A549 (cell line): ENCODE measurements around the gene ADGRG1. TPM values are rescaled to one million over a fixed set of nuclear protein-coding genes. Genes with fewer than 3 reads are reported as not detected.

Source experiments
- ATAC-seq, 2 experiments: fragments of 200-7000 bp in 1 of 2; fragments of >200 bp in 1 of 2; cut with Nextera tagmentation in 1 of 2; cut with Tn5 transposase in 1 of 2; 3 replicates each; pipeline versions ENCODE4 v1.8.0 to v1.9.1; 2018 to 2020; ENCODE audit warnings: mild to moderate bottlenecking in 1 of 2, moderate library complexity in 1 of 2
- CTCF ChIA-PET: fragments of 300-600 bp; sonication (Branson Sonifier 250); formaldehyde crosslinking; extraction: SDS; loops from one replicate; lab custom pipeline; 2021; ENCODE audit warnings: antibody characterized with exemption, inconsistent platforms; lab: Yijun Ruan, JAX
- POLR2A ChIA-PET: fragments of 350-600 bp; formaldehyde crosslinking; extraction: SDS; loops from one replicate; lab custom pipeline; 2021; ENCODE audit warnings: antibody characterized with exemption, inconsistent platforms; lab: Yijun Ruan, JAX
- DNase-seq, 2 experiments: peaks; one replicate each; pipeline versions ENCODE4 v3.0.0 to v3.0.0-alpha.2; 2011 to 2016; ENCODE audit warnings: low read depth in 1 of 2, low spot score in 1 of 2
- FAIRE-seq: peaks from 2 replicates; lab custom pipeline; 2011; peaks lifted over from hg19 to GRCh38; lab: Jason Lieb, UNC
- H3K27ac ChIP-seq, 2 experiments: fragments of >200 bp; sonication (Bioruptor Twin); formaldehyde crosslinking; 3 replicates each; pipeline ENCODE4 v1.5.1; 2016 to 2017
- H3K4me1 ChIP-seq: fragments of >200 bp; sonication (Bioruptor Twin); formaldehyde crosslinking; 3 replicates; pipeline ENCODE4 v1.6.1; 2016
- H3K4me2 ChIP-seq: fragments of >200 bp; sonication (Bioruptor Twin); formaldehyde crosslinking; 3 replicates; pipeline ENCODE4 v1.6.1; 2016
- H3K4me3 ChIP-seq: fragments of >200 bp; sonication (Bioruptor Twin); formaldehyde crosslinking; 3 replicates; pipeline ENCODE4 v1.5.1; 2016
- H3K9me3 ChIP-seq: fragments of >200 bp; sonication (Bioruptor Twin); formaldehyde crosslinking; 3 replicates; pipeline ENCODE4 v1.6.1; 2016
- BHLHE40 ChIP-seq: IDR thresholded peaks from 2 replicates; pipeline ENCODE4 v1.6.1; 2012; ENCODE audit warnings: low read depth, low read length, inconsistent platforms
- CBX2 ChIP-seq: fragments of 200-600 bp; sonication (generic); IDR thresholded peaks from 2 replicates; pipeline ENCODE4 v1.6.1; 2016; ENCODE audit warnings: low read depth, mild to moderate bottlenecking, borderline replicate concordance
- CHD4 ChIP-seq: fragments of 200-600 bp; sonication (generic); IDR thresholded peaks from 2 replicates; pipeline ENCODE4 v1.6.1; 2016; ENCODE audit warnings: antibody characterized with exemption, mild to moderate bottlenecking, borderline replicate concordance
- CTCF ChIP-seq: fragments of >200 bp; sonication (Bioruptor Twin); formaldehyde crosslinking; IDR thresholded peaks from 3 replicates; pipeline ENCODE4 v1.5.1; 2016
- E2F6 ChIP-seq: IDR thresholded peaks from 2 replicates; pipeline ENCODE4 v1.6.1; 2012; ENCODE audit warnings: low read depth, borderline replicate concordance
- EHMT2 ChIP-seq: fragments of 200-600 bp; sonication (generic); IDR thresholded peaks from 2 replicates; pipeline ENCODE4 v1.6.1; 2016; ENCODE audit warnings: antibody characterized with exemption, low read depth, mild to moderate bottlenecking, moderate library complexity
- ELK1 ChIP-seq: fragments of 150-350 bp; IDR thresholded peaks from 2 replicates; pipeline ENCODE4 v1.6.1; 2014; ENCODE audit warnings: low read depth, mild to moderate bottlenecking, low read length
- EP300 ChIP-seq, 2 experiments: fragments of >200 bp; sonication (Bioruptor Twin); formaldehyde crosslinking; IDR thresholded peaks; 2 replicates in 1 of 2; 3 replicates in 1 of 2; pipeline ENCODE4 v1.6.1; 2016 to 2017
- ESRRA ChIP-seq: fragments of 150-350 bp; IDR thresholded peaks from 2 replicates; pipeline ENCODE4 v1.6.1; 2014; ENCODE audit warnings: mild to moderate bottlenecking, low read length, borderline replicate concordance
- FOSB ChIP-seq: fragments of 250-450 bp; sonication (Bioruptor Pico); IDR thresholded peaks from 2 replicates; pipeline ENCODE4 v1.5.0; 2020; ENCODE audit warnings: mild to moderate bottlenecking, moderate library complexity
- FOSL2 ChIP-seq, 2 experiments: fragments of 450-650 bp in 1 of 2; fragments of >200 bp in 1 of 2; sonication (Bioruptor Twin) in 1 of 2; formaldehyde crosslinking; IDR thresholded peaks; 2 replicates each; pipeline versions ENCODE4 v1.5.0 to v1.6.1; 2016 to 2020; ENCODE audit warnings: mild to moderate bottlenecking in 1 of 2, moderate library complexity in 1 of 2
- HDAC2 ChIP-seq: fragments of 200-600 bp; sonication (generic); IDR thresholded peaks from 2 replicates; pipeline ENCODE4 v1.6.1; 2016
- HEYL ChIP-seq: fragments of 250-450 bp; sonication (Bioruptor Pico); IDR thresholded peaks from 2 replicates; pipeline ENCODE4 v1.8.0; 2021; ENCODE audit warnings: mild to moderate bottlenecking, moderate library complexity
- HOXB5 ChIP-seq: fragments of 250-450 bp; sonication (Bioruptor Pico); IDR thresholded peaks from 2 replicates; pipeline ENCODE4 v1.5.0; 2020; ENCODE audit warnings: mild to moderate bottlenecking, moderate library complexity
- JUN ChIP-seq, 2 experiments: fragments of >200 bp; sonication (Bioruptor Twin); formaldehyde crosslinking; IDR thresholded peaks; 2 replicates in 1 of 2; 3 replicates in 1 of 2; pipeline ENCODE4 v1.6.1; 2016 to 2017
- JUNB ChIP-seq: fragments of >200 bp; sonication (Bioruptor Twin); formaldehyde crosslinking; IDR thresholded peaks from 2 replicates; pipeline ENCODE4 v1.6.1; 2016
- KDM1A ChIP-seq: fragments of 200-600 bp; sonication (generic); IDR thresholded peaks from 2 replicates; pipeline ENCODE4 v1.6.1; 2016; ENCODE audit warnings: low read depth, mild to moderate bottlenecking
- MAX ChIP-seq: IDR thresholded peaks from 2 replicates; pipeline ENCODE4 v1.6.1; 2012
- MAZ ChIP-seq: fragments of 150-350 bp; IDR thresholded peaks from 2 replicates; pipeline ENCODE4 v1.6.1; 2014; ENCODE audit warnings: antibody characterized with exemption, low read depth, low read length, borderline replicate concordance
- NFE2L2 ChIP-seq: fragments of 150-350 bp; conservative IDR thresholded peaks from 2 replicates; pipeline ENCODE4 v1.6.1; 2014; ENCODE audit warnings: low read length
- NR3C1 ChIP-seq: fragments of >200 bp; sonication (Bioruptor Twin); formaldehyde crosslinking; IDR thresholded peaks from 3 replicates; pipeline ENCODE4 v1.6.1; 2017
- POLR2AphosphoS2 ChIP-seq: conservative IDR thresholded peaks from 2 replicates; pipeline ENCODE4 v1.6.1; 2012; ENCODE audit warnings: low read length, improper control_type of control experiment, inconsistent platforms
- RAD21 ChIP-seq, 2 experiments: fragments of >200 bp in 1 of 2; sonication (Bioruptor Twin) in 1 of 2; formaldehyde crosslinking in 1 of 2; IDR thresholded peaks in 1 of 2; conservative IDR thresholded peaks in 1 of 2; 2 replicates in 1 of 2; 3 replicates in 1 of 2; pipeline ENCODE4 v1.6.1; 2012 to 2018; ENCODE audit warnings: inconsistent platforms in 1 of 2
- RCOR1 ChIP-seq: fragments of 150-350 bp; IDR thresholded peaks from 2 replicates; pipeline ENCODE4 v1.6.1; 2014; ENCODE audit warnings: antibody characterized with exemption, low read length, low read depth
- RFX5 ChIP-seq: fragments of 450-650 bp; IDR thresholded peaks from 2 replicates; pipeline ENCODE4 v1.7.1; 2014; ENCODE audit warnings: antibody characterized with exemption, mild to moderate bottlenecking, moderate library complexity
- SMC3 ChIP-seq: fragments of >200 bp; sonication (Bioruptor Twin); formaldehyde crosslinking; IDR thresholded peaks from 3 replicates; pipeline ENCODE4 v1.6.1; 2018; ENCODE audit warnings: inconsistent platforms
- TFCP2L1 ChIP-seq: fragments of 250-450 bp; sonication (Bioruptor Pico); IDR thresholded peaks from 2 replicates; pipeline ENCODE4 v1.5.0; 2021; ENCODE audit warnings: mild to moderate bottlenecking
- USF2 ChIP-seq: fragments of 450-650 bp; IDR thresholded peaks from 2 replicates; pipeline ENCODE4 v1.6.1; 2014; ENCODE audit warnings: antibody characterized with exemption
- ZFP36 ChIP-seq: fragments of 450-650 bp; IDR thresholded peaks from 2 replicates; pipeline ENCODE4 v1.6.1; 2014; ENCODE audit warnings: borderline replicate concordance; ENCODE audit not compliant: partially characterized antibody
- ZNF302 ChIP-seq: fragments of 250-450 bp; sonication (Bioruptor Pico); IDR thresholded peaks from 2 replicates; pipeline ENCODE4 v1.9.0; 2021; ENCODE audit warnings: inconsistent platforms, mild to moderate bottlenecking, moderate library complexity
- WGBS: methylation state at CpG from one replicate; pipeline ENCODE4 v1.1.6; 2017; ENCODE audit errors: missing lambda C conversion rate; 5-methylcytosine and 5-hydroxymethylcytosine counted together
- polyA plus RNA-seq, 4 experiments: library from polyadenylated mRNA; depleted of rRNA in 3 of 4; stranded (reverse); fragments of >200 nt; fragmentation: RNase III in 1 of 4; extraction: RNeasy Plus Mini Kit Qiagen cat#74134 plus additional on column Dnase treatment in 1 of 4; gene quantifications; 2 replicates in 3 of 4; 3 replicates in 1 of 4; pipeline ENCODE4 v1.2.3, GENCODE V29; 2011 to 2017

The ADGRG1 gene
- polyA plus RNA-seq, 2 of the 4 experiments (the other 2 are of a cell fraction), result 28.3 to 142 TPM

- CTCF ChIA-PET, result interaction anchor here (0.6 to 16.2 kb wide), 63 partner anchors 10 to 479 kb away, joined by 3 to 785 read pairs (median 5); partner anchors contain the start of genes ADGRG1, ADGRG3, KATNB1 and KIFC3
- Histone ChIP-seq H3K4me3 (no peak overlapping the region), H3K4me1 (peaks cover 41% of the 10 kb centered on the region), H3K27ac (peak overlapping the region in 1 of 2 experiments; percentile 89; a peak in 4 of 6 replicates), H3K9me3 (no peaks in the 10 kb centered on the region), H3K4me2 (no peak overlapping the region)
- ATAC-seq, result peak; percentile 56 to 78
- POLR2A ChIA-PET, result interaction anchor here (1.3 kb wide), 1 partner anchor 20 kb away, joined by 3 read pairs; the partner anchor contains the start of gene ADGRG1
- WGBS, result 33% methylated on average over 16 of the region's 18 CpGs
- peak; percentile 85 to 93 for DNase-seq
- peak; percentile 76 for FAIRE-seq
- no peak for TF ChIP-seq HEYL (CRISPR knock-in tag)
- no peak for TF ChIP-seq ELK1
- TF ChIP-seq HOXB5 (CRISPR knock-in tag), result 0 out of 2 replicates have a peak, but pooled peaks have one; percentile 54
- TF ChIP-seq POLR2AphosphoS2, result no peak
- peak; percentile 99 for TF ChIP-seq KDM1A
- 0 out of 2 replicates have a peak, but pooled peaks have one; percentile 9 for TF ChIP-seq ESRRA
- no peak for TF ChIP-seq NR3C1
- TF ChIP-seq EHMT2, result no peak
- no peak for TF ChIP-seq ZNF302 (CRISPR knock-in tag)
- peak; percentile 99 for TF ChIP-seq ZFP36
- TF ChIP-seq FOSL2 (IDR thresholded peaks at IDR 0.05), result no peak
- TF ChIP-seq FOSL2 (CRISPR knock-in tag; IDR thresholded peaks at IDR 0.05), result peak; percentile 29; the same call in 1 of the 2 replicates
- peak; percentile 15; the same call in 1 of the 2 replicates for TF ChIP-seq RCOR1
- no peak for TF ChIP-seq CBX2
- TF ChIP-seq TFCP2L1 (CRISPR knock-in tag), result no peak
- TF ChIP-seq JUN (IDR thresholded peaks at IDR 0.05), result peak in 1 of 2 experiments; percentile 42; a peak in 1 of 5 replicates
- TF ChIP-seq SMC3, result peak; percentile 100
- no peak for TF ChIP-seq JUNB
- TF ChIP-seq RAD21 (conservative IDR thresholded peaks at IDR 0.05 in 1 of 2, IDR thresholded peaks at IDR 0.05 in 1 of 2), result peak; percentile 100
- TF ChIP-seq BHLHE40, result no peak
- peak; percentile 98 for TF ChIP-seq HDAC2
- TF ChIP-seq FOSB (CRISPR knock-in tag), result no peak
- no peak for TF ChIP-seq E2F6
- no peak for TF ChIP-seq EP300 (IDR thresholded peaks at IDR 0.05)
- TF ChIP-seq CHD4, result peak; percentile 99; the same call in 1 of the 2 replicates
- peak; percentile 43; the same call in 1 of the 2 replicates for TF ChIP-seq MAX
- no peak for TF ChIP-seq RFX5
- TF ChIP-seq MAZ, result no peak
- TF ChIP-seq NFE2L2, result no peak
- no peak for TF ChIP-seq USF2
- TF ChIP-seq CTCF, result peak; percentile 100
Measured at GRCh38 chr16:57648581-57649442, 20.4 kb downstream of the ADGRG1 start.
